Measurements from ENCODE around the gene DYNLL2.

DNA sequence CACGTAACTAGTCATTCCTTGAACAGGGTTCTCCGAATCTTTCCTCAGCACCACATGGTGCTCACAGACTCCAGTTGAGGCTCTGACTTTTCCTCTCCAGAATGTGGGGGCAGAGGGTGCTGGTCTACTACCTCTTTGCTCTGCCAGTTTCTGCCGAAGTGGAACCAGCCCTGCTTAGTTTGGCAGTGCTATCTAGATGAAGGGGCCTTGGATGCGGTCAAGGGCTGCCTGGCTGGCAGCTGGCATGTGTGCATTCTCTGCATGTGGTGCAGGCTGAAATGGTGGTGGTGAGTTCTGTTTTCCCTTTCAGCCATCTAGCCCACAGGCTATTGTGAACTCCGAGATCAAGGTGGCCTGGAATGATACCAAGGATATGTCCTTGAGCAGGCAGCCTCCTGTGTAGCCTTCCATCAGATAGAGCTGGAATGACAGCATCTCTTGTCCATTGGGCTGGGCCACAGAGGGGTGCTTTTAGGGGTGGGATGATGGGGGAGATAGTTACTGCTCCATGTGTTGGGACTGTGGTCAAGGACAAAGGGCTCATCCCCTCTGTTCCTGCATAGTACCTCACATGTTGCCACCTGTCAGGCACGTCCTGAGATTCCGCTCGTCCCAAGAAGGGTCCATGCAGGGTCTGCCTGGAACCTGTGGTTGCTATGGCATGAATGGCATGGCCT, 2.0 kb downstream of the DYNLL2 start:
- no peak for TF ChIP-seq EZH2 (IDR thresholded peaks at IDR 0.05; ENCODE audit: insufficient read depth, low read length)
- TF ChIP-seq, protein P1, sequence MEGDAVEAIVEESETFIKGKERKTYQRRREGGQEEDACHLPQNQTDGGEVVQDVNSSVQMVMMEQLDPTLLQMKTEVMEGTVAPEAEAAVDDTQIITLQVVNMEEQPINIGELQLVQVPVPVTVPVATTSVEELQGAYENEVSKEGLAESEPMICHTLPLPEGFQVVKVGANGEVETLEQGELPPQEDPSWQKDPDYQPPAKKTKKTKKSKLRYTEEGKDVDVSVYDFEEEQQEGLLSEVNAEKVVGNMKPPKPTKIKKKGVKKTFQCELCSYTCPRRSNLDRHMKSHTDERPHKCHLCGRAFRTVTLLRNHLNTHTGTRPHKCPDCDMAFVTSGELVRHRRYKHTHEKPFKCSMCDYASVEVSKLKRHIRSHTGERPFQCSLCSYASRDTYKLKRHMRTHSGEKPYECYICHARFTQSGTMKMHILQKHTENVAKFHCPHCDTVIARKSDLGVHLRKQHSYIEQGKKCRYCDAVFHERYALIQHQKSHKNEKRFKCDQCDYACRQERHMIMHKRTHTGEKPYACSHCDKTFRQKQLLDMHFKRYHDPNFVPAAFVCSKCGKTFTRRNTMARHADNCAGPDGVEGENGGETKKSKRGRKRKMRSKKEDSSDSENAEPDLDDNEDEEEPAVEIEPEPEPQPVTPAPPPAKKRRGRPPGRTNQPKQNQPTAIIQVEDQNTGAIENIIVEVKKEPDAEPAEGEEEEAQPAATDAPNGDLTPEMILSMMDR (IDR thresholded peaks at IDR 0.05; ENCODE audit: insufficient read depth, low read depth, low read length), result no peak

All from astrocyte (in vitro differentiated cells and primary cell).